HepG2 (cell line): ENCODE results near the gene PPP4C.

Experiments used
- HIVEP1 ChIP-seq: sonication (generic); formaldehyde crosslinking; IDR thresholded peaks from 2 replicates; pipeline ENCODE4 v1.4.0; 2020; ENCODE audit warnings: mild to moderate bottlenecking, missing genetic modification reagents
- ZNF350 ChIP-seq: sonication (generic); formaldehyde crosslinking; IDR thresholded peaks from 2 replicates; pipeline ENCODE4 v1.4.0; 2020; ENCODE audit warnings: mild to moderate bottlenecking, low read depth, missing genetic modification reagents, borderline replicate concordance

DNA sequence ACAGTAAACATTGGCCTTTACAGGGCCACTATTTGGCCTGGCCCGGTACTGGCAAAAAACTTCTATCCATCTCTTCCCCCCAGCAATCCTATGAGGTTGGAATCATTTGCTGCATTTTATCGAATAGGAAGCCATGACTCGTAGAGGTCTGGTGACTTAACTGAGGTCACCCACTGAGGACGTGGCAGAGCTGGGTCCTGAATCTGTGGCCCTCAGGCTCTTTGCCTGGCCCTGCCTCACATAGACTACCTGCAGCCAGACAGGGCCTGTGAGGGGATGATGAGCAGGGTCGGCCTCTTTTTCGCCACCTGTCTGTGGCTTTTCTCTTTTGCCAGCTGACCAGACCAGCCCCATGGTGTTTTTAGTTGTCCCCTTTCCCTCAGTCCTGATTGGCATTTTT, 1.9 kb downstream of the PPP4C start:
- no peak for TF ChIP-seq ZNF350
- no peak for TF ChIP-seq HIVEP1 (CRISPR knock-in tag)
